ENCODE measurements around the gene APLF.

The APLF gene

GRCh38 chr2:68612765-68613519 lies 145.6 kb downstream of the APLF start:
- H3K4me3 ChIP-seq (ENCODE audit: low read length) = no peak overlapping the region
- TF ChIP-seq CTCF (conservative IDR thresholded peaks at IDR 0.05; ENCODE audit: low read depth, low read length) = no peak
- DNase-seq (ENCODE audit: low read depth) = no peak

GRCh38 chr2:68620772-68621171 lies 153.4 kb downstream of the APLF start:
- no peak overlapping the region for H3K4me3 ChIP-seq (ENCODE audit: low read length)
- DNase-seq (ENCODE audit: low read depth) = no peak
- no peak for TF ChIP-seq CTCF (conservative IDR thresholded peaks at IDR 0.05; ENCODE audit: low read depth, low read length)

- no peak overlapping the region for H3K4me3 ChIP-seq (ENCODE audit: low read length)
- no peak for TF ChIP-seq CTCF (conservative IDR thresholded peaks at IDR 0.05; ENCODE audit: low read depth, low read length)
- DNase-seq (ENCODE audit: low read depth) = no peak
These were observed 156.4 kb downstream of the APLF start for GRCh38 chr2:68623820-68624219.

- no peak for TF ChIP-seq CTCF (conservative IDR thresholded peaks at IDR 0.05; ENCODE audit: low read depth, low read length)
- no peak for DNase-seq (ENCODE audit: low read depth)
- no peak overlapping the region for H3K4me3 ChIP-seq (ENCODE audit: low read length)
These were observed 160.2 kb downstream of the APLF start for GRCh38 chr2:68627615-68628014.

Data from retinal pigment epithelial cell (primary cell).